KMS-11 (cell line): Measurements from ENCODE around the gene ST7L.

Source experiments
- H2AFZ ChIP-seq: fragments of 200-600 bp; sonication (generic); 2 replicates; pipeline ENCODE4 v1.6.1; 2016; ENCODE audit warnings: antibody characterized with exemption, mixed run types, low read depth
- H3K27ac ChIP-seq: fragments of 200-600 bp; sonication (generic); 2 replicates; pipeline ENCODE4 v1.6.1; 2016; ENCODE audit warnings: mild to moderate bottlenecking, mixed run types
- H3K27me3 ChIP-seq: fragments of 200-600 bp; sonication (generic); 2 replicates; pipeline ENCODE4 v1.6.1; 2017; ENCODE audit warnings: mild to moderate bottlenecking, low read depth, mixed run types, moderate library complexity; ENCODE audit not compliant: insufficient read depth
- H3K36me3 ChIP-seq: fragments of 200-600 bp; sonication (generic); 2 replicates; pipeline ENCODE4 v1.6.1; 2017; ENCODE audit warnings: mild to moderate bottlenecking, mixed run types; ENCODE audit not compliant: insufficient read depth
- H3K4me1 ChIP-seq: fragments of 200-600 bp; sonication (generic); 2 replicates; pipeline ENCODE4 v1.6.1; 2016; ENCODE audit warnings: mild to moderate bottlenecking, low read depth, mixed run types; ENCODE audit not compliant: poor library complexity, severe bottlenecking
- H3K4me2 ChIP-seq: fragments of 200-600 bp; sonication (generic); 2 replicates; pipeline ENCODE4 v1.7.0; 2016; ENCODE audit warnings: mild to moderate bottlenecking, mixed run types
- H3K4me3 ChIP-seq: fragments of 200-600 bp; sonication (generic); IDR thresholded peaks from 2 replicates; pipeline ENCODE4 v1.6.1; 2017; ENCODE audit warnings: low read depth, low read length, mixed read lengths; ENCODE audit not compliant: insufficient read depth
- H3K79me2 ChIP-seq: fragments of 200-600 bp; sonication (generic); 2 replicates; pipeline ENCODE4 v1.6.1; 2016; ENCODE audit warnings: low read depth, mixed run types; ENCODE audit not compliant: insufficient read depth
- H3K9ac ChIP-seq: fragments of 200-600 bp; sonication (generic); 2 replicates; pipeline ENCODE4 v1.6.1; 2016; ENCODE audit warnings: mild to moderate bottlenecking, mixed run types
- H4K20me1 ChIP-seq: fragments of 200-600 bp; sonication (generic); 2 replicates; pipeline ENCODE4 v1.6.1; 2016; ENCODE audit warnings: mild to moderate bottlenecking, mixed run types; ENCODE audit not compliant: insufficient read depth
- TF ChIP-seq, protein P1 (sequence below): fragments of 200-600 bp; sonication (generic); conservative IDR thresholded peaks from 2 replicates; pipeline ENCODE4 v1.6.1; 2017; ENCODE audit warnings: low read depth, mild to moderate bottlenecking, antibody characterized with exemption, low read length, moderate library complexity, mixed read lengths

ST7L gene

GRCh38 chr1:112527266-112528010 lies 91.5 kb downstream of the ST7L start:
- Histone ChIP-seq H3K4me2 (no peak overlapping the region), H3K79me2 (no peaks in the 10 kb centered on the region), H4K20me1 (no peaks in the 10 kb centered on the region), H2AFZ (no peak overlapping the region), H3K4me1 (no peaks in the 10 kb centered on the region), H3K27me3 (no peaks in the 10 kb centered on the region), H3K9ac (no peak overlapping the region), H3K4me3 (no peak overlapping the region), H3K27ac (no peak overlapping the region), H3K36me3 (no peaks in the 10 kb centered on the region)
- TF ChIP-seq, protein P1, sequence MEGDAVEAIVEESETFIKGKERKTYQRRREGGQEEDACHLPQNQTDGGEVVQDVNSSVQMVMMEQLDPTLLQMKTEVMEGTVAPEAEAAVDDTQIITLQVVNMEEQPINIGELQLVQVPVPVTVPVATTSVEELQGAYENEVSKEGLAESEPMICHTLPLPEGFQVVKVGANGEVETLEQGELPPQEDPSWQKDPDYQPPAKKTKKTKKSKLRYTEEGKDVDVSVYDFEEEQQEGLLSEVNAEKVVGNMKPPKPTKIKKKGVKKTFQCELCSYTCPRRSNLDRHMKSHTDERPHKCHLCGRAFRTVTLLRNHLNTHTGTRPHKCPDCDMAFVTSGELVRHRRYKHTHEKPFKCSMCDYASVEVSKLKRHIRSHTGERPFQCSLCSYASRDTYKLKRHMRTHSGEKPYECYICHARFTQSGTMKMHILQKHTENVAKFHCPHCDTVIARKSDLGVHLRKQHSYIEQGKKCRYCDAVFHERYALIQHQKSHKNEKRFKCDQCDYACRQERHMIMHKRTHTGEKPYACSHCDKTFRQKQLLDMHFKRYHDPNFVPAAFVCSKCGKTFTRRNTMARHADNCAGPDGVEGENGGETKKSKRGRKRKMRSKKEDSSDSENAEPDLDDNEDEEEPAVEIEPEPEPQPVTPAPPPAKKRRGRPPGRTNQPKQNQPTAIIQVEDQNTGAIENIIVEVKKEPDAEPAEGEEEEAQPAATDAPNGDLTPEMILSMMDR = no peak

DNA sequence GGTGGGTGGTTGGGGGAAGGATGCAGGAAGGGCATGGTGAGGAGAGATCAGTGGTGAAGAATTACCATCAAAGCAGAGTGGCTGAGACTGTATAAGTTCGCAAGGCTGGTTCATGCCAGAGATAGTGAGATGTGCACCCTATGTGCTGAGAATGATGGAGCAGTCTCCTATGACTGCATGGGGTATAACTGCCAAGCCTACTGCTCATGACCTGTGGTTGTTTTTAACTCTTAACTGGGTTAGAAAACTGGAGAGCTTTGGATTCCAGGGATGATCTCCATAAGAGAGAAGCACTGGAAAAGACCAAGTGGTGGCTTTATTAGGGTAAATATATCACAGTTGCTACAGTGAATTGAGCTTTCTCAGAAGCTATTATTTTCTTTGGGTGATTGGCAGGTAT lies 94.0 kb downstream of the ST7L start:
- H3K4me1 ChIP-seq = no peaks in the 10 kb centered on the region
- no peaks in the 10 kb centered on the region for H3K27me3 ChIP-seq
- H2AFZ ChIP-seq = no peak overlapping the region
- H3K79me2 ChIP-seq = no peaks in the 10 kb centered on the region
- H3K9ac ChIP-seq = no peak overlapping the region
- no peaks in the 10 kb centered on the region for H4K20me1 ChIP-seq
- no peak overlapping the region for H3K27ac ChIP-seq
- H3K4me2 ChIP-seq = no peak overlapping the region
- TF ChIP-seq, protein P1 = no peak
- no peak overlapping the region for H3K4me3 ChIP-seq
- H3K36me3 ChIP-seq = no peaks in the 10 kb centered on the region

DNA sequence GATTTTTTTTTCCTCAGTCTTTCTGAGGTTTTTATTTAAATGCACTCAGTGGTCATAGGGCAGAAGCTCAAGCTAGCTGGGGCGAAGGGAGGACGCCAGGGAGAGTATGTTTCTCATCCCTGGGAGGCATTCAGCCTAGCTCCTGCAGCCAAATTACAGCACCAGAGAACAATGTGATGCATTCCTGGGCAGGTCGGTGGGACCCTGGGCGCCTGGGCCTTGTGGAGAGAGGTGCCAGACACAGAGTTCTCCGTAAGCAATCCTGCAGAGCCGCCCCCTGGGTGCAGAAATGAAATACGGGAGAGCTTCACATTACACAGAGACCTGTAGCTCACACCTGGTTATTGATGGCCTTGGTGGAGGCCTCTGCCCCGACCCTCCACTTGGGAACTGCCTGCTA lies 94.7 kb downstream of the ST7L start:
- Histone ChIP-seq H3K9ac (no peak overlapping the region), H3K27me3 (no peaks in the 10 kb centered on the region), H3K27ac (no peak overlapping the region), H3K4me2 (no peak overlapping the region), H3K79me2 (no peaks in the 10 kb centered on the region), H3K4me3 (no peak overlapping the region), H3K36me3 (no peaks in the 10 kb centered on the region), H4K20me1 (no peaks in the 10 kb centered on the region), H3K4me1 (no peaks in the 10 kb centered on the region), H2AFZ (no peak overlapping the region)
- TF ChIP-seq, protein P1 = no peak

DNA sequence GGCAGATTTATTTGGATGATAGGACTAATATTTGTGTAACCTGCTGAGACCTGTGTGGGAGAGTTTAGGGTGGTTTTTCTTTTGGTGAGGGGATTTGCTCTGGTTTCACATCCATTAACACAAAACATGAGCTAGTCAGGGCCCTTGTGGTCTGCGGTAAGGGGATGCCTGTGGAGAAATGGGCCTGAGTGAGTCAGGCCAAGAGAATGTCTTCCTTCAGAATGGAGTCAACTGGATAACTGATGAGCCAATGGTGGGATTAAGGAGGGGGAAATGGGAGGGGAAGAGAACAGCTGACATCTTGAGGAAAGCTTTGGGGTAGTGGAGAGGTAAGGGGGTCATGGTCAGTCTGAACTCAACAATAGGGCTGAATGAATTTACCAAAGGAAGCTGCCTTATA lies 96.3 kb downstream of the ST7L start:
- H3K79me2 ChIP-seq = no peaks in the 10 kb centered on the region
- H3K4me1 ChIP-seq = no peaks in the 10 kb centered on the region
- no peak overlapping the region for H3K4me3 ChIP-seq
- H3K36me3 ChIP-seq = no peaks in the 10 kb centered on the region
- no peaks in the 10 kb centered on the region for H3K27me3 ChIP-seq
- TF ChIP-seq, protein P1 = no peak
- no peak overlapping the region for H3K9ac ChIP-seq
- H2AFZ ChIP-seq = no peak overlapping the region
- no peaks in the 10 kb centered on the region for H4K20me1 ChIP-seq
- H3K4me2 ChIP-seq = no peak overlapping the region
- no peak overlapping the region for H3K27ac ChIP-seq
